GM19467 (cell line): Measurements from ENCODE around the gene DCANP1.

ENCODE experiments used
- ATAC-seq: cut with Tn5 transposase; IDR thresholded peaks from one replicate; pipeline ENCODE4 v1.9.1; 2021; ENCODE audit warnings: mild to moderate bottlenecking, moderate library complexity; ENCODE audit not compliant: unreplicated experiment

The DCANP1 gene

DNA sequence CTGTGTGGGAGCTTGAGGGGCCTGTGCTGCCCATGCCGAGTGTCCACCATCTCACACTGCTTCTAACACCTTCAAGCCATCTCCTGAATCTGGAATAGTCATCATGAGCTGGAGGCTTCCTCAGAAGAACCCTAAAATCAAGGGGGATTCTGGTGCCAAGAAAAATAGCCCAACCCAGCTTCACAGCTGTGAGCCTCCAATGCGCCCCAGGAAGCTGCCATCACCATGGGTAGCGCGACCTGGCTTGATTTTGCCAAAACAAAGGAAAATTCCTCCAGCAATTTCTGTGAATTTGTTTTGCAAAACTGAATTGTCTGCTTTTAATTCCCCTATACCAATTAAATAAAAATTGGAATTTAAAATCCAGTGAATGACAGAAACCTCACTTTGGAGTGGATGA lies 11.2 kb upstream of the DCANP1 start:
- no peak for ATAC-seq

DNA sequence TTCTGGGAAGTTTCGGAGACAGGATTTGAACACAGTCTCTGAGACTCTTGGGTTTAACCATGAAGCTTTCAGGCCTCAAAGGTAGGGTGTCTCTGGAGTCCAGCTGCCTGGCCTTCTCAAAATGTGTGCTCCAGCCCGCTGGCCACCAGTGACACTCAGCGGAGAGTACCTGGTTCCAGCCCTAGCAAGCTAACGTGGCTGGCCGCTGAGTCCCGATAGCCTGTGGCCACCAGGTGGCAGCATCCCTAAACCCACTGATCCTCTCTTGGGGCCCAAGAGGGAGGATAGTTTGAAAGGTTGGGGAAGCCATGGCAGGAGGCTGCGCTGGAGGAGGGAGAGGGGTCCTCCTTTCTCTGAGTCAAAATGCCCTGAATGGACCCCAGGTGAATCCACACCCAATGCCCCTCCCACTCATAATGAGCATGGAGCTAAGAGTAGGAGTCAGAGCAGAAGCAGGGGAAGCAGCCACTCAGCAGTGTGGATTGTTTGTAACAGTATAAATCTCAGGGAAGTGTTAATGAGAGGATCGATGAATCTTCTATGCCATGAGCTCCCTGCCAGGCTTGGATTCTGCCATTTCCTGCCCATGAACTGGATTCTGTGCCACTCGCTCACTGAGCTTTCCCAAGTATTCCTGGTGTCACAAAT lies 10.4 kb upstream of the DCANP1 start:
- ATAC-seq: peak; percentile 62

DNA sequence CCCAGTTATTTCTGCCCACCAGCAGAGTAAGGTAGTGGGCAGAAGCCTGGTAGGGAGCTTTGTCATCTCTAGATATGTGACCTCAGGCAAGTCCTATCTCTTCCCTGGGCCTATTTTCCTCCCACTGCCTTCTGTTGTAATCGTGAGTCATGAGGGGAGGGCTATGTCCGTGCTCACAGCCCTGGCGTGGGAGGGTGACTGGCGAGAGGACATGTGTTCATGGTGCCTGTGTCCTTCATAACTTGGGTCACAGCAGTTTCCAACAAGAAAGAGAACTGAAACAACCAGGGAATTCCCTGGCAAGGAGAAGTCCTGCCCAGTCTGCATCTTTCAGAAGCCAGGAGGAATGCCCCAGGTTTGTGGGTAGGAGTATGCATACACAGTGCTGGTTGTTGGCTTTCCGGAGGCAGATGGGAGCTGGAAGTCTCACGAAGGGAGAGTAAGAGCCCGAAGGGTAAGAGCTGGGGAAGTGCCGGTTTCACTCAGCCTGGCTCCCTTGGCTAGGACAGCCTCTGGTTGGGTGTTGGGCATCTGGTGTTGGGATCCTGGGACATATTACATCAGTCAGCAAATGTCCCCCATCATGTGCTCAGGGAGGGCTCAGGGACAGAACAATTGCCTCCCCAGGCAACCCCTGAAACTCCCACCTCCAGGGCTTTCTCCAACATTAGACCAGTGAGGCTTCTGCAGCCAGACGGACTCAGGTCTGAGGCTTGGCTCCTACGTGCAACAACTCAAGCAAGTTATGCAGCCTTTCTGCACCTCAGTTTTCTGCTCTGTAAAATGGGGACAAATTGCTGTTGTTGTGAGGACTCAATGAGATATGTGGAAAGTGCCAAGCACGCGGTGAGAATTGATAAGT lies 9.3 kb upstream of the DCANP1 start:
- ATAC-seq: no peak

DNA sequence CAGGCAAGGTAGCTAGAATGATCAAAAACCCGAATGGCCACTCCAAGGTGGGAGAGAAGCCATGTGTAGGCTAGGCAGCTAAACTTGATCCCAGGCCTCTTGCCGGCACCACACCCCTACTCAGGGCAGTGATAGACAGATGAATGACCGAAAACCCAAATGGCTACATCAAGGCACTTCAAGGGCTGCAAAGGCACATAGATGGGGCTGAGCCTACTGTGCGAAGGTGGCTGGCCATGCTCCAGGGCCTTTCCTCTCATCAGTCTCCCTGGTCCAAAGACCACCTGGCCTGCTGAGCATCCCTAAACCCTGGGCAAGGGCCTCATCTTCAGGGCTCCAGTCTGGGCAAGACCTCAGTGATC lies 8.7 kb upstream of the DCANP1 start:
- ATAC-seq: no peak

DNA sequence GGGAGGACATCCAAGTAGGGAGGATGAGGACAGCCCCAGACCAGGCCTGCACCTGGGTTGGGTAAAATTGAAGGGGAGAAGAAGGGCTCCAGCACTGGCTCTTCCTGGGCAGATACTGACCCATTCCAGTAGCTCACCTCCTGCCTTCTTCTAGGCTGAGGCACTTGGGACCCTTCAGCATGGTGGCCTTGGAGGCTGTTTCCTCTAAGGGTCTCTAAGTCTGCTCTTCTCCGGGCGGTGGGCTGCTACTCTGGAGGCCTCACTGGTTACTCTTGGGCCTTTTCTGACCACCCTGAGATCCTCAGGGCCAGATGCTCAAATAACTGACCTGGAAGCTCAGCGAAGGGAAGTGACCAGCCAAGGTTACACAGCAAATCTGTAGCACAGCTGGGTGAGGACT lies 7.8 kb upstream of the DCANP1 start:
- no peak for ATAC-seq

DNA sequence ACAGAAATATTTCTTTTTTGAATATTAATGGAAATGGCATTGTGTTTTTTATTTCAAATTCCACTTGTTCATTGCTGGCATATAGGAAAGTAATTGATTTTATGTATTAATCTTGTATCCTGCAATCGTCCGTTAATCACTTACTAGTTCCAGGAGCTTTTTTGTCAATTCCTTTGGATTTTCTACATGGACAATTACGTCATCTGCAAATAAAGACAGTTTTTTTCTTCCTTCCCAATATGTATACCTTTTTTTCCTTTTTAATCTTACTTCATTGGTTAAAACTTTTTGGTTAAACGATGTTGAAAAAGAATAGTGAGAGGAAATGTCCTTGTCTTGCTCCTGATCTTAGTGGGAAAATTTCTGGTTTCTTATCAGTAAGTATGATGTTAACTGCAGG lies 6.5 kb upstream of the DCANP1 start:
- no peak for ATAC-seq

DNA sequence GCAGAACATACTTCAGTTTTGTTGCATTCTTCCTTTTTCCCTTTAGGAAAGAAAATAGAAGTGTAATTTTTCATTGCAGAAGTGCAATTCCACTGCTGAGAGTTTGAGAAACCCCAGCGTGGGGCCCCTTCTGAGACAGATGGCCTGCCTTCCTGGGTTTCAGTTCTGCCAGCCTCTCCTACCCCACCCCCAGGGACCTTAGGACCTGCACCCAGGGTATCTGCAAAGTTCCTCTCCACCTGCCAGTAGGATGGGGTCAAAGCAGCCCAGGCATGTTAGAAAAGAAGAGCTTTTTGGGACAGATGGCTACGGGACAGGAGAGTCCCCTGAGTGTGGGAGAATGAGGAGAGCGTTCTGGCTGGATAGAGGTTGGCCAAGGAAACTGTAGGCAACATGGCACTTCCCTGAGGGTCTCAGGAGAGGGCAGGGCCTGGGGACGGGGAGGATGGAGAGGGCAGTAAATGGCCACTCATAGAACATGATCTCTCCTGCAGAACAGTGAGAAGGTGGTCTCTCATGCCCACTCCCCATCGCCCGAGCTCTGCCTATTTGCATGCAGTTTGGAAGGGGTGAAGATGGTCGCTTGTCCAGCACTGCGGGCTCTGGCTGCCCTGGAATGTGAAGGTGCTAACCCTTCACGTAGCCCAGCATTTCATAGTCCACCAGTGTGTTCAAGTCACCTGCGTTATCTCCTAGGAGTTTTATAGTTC lies 5.3 kb upstream of the DCANP1 start, which contains the start of gene TIFAB:
TSS of gene TIFAB (minus strand) at position 31 of the 710 bp plus-strand sequence. CDS start 2,412 bp downstream, outside the sequence.
- no peak for ATAC-seq

DNA sequence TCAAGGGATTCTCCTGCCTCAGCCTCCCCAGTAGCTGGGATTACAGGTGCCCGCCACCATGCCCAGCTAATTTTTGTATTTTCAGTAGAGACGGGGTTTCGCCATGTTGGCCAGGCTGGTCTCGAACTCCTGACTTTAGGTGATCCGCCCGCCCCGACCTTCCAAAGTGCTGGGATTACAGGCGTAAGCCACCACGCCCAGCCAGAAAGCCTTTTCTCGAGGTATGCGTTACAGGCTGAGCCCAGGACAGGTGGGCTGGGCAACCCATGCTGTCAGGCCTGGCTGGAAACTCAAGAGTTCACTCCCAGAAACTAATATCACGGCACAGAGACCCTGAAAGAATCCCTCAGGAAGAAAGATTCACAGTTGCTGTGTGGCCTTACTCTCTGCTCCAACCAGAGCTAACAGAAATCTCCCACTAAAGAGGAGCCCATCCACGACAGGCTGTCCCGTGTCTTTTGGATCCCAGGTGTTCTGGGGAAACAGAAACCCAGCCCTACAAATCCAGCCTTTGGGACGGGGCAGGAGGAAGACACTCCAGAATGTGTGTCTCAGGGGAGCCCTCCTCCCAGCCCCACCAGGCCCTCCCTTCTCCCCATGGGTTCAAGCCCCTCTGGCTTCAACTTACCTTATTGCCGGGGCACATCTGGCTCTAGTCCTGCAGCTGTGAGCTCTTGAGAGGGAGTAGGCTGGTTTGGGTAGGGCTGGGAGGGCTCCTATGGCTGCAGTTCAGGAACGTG lies 4.6 kb upstream of the DCANP1 start:
- ATAC-seq: no peak

DNA sequence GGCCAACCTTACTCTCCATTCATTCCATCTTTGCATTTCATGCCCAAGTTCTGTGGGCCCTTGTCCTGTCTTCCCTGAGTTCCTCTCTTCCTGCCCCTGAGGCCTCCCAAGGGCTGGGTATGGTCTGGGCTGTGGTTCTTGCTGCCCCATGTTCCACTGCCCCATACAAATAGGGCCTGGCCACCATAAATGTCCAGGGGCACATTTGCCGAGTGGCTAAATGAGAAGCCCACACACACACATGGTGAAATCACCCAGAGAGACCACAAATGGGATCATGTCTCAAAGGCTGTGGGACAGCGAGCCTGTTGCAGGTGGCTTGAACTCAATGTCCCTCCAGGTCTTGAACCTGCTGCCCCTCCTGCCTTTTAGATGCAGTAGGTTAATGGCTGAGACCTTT lies 3.8 kb upstream of the DCANP1 start:
- no peak for ATAC-seq

DNA sequence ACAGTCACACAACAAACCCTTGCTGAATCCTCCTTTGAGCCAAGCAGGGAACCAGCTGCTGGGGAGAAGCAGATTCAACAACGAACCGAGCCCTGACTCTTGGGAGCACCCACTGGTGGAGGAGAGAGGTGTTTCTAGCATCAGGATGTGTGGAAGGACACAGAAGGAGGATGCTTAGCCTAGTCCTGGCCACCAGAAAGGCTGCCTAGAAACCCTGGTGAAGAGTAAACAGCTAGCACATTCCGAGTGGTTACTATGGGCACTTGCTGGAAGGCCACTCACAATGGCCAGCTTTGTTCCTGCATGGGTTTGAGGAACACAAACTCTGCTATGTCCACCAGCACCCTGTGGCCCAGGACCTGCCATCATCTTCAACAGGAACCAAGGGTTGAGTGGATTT lies 3.2 kb upstream of the DCANP1 start:
- no peak for ATAC-seq

DNA sequence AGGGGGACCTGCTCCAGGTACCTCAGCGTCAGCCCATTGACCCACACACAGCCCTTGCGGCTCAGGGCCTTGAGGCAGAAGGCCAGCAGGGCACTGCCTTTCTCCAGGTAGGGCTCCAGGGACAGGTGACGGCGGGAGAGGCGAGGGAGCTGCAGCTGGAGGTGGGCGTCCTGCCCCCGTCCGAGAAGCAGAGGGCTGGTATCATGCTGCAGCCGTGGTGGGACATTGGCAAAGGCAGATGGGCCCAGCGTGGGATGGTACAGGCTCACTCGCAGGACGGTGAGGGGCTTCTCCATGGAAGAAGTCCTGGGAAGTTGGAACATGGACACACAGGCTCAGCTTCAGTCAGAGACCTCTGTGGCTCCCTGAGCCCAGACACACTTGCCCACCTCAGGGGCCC lies 2.5 kb upstream of the DCANP1 start:
- ATAC-seq: no peak

DNA sequence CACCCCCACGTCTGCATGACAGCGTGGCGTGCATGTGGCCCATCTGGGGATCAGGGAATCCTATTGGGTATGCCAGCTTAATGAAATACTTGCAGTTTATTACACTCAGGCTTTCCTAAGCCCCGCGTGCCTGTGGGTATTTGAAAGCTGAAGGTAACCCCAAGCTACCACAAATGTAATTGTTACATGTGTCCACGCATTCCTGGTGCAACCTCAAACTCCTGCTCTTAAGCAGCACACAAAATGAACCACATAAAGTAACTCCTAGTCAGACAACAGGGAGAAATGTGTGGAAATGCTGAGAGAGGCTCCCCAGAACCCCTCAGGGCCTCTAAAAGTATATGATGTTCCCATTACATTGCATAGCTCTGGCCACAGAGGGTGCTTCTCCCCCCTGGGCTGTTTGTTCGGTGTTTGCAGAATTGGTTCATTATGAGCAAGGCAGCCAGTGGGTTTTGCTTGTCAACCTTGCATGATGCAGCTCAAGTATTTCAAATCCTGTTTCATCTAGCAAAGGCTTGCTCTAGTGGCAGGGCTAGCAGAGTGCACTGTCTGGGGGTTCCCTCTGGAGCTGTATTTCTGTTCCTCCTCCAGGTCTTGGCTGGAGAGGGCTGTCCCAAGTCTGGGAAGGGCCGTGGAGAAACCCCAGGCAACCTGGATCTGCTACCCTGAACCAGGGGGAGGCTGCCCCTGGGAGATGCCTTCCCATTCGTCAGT lies 1.8 kb upstream of the DCANP1 start:
- ATAC-seq: no peak

DNA sequence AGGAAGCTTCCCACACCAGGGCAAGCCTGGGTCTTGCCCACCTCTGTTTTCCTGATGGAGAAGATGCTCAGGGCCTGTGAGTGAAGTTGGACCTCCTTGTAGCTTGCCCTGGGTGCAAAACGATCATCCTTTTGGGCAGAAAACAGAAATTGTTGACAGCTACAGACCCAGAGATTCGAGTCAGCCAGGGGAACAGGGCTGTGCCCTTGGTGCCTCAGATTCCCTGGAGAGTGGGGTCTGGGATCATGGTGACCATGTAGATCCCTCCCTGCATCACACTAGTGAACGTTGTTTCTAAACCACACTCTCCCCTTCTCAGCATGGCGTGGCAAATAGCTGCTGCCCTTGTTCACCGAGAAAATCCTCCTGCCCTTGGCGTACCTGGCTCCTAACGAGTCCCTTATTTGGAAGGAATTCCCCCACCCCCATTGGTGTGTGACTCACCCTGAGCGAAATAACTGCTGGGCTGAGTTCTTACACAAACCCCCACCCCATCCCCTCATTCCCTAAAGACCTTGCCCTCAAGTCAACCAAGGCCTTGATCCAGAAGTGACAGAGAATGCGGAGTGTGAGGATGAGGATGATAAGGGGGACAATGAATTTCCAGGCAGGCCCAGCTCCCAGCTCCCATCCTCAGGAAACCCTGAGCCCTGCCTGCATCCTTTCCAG lies 1.1 kb upstream of the DCANP1 start:
- ATAC-seq: no peak

DNA sequence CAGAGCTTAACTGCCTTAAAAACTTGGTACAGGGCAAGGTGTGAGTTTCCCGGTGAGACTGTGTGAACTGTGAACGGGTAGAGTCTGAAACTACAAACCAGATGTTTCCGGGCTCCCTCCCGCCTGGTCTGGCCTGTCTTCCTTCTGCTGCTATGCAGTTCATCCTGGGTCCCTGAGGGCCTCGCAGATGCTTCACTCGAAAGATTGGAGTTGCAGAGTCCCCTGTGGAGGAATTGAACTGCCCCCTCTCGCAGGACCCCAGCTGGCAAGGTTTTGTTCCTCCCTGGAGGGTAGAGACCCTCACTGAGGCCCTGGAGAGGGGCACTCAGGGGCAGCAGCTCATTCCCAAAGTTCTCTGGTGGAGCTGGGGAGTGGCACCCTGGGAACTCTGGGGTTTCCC lies 533 bp downstream of the DCANP1 start:
- no peak for ATAC-seq

DNA sequence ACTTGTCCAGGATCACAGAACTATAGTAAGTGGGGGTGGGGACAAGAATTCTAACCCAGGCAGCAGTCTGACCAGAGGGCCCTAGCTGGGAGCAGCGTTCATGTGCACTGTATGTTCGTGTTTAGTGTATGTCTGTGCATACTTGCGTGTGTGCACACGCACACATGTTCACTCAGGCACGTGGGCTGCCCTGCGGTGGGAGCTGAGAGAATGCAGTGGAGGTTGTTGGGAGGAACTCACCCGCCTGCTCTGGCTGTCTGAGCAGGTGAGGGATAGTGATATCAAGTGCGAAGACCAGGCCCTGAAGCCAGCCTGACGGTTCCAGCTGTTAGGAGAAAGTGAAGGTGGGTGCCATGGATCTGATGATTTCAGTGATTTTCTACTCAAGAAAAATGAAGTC lies 942 bp downstream of the DCANP1 start:
- ATAC-seq: no peak

DNA sequence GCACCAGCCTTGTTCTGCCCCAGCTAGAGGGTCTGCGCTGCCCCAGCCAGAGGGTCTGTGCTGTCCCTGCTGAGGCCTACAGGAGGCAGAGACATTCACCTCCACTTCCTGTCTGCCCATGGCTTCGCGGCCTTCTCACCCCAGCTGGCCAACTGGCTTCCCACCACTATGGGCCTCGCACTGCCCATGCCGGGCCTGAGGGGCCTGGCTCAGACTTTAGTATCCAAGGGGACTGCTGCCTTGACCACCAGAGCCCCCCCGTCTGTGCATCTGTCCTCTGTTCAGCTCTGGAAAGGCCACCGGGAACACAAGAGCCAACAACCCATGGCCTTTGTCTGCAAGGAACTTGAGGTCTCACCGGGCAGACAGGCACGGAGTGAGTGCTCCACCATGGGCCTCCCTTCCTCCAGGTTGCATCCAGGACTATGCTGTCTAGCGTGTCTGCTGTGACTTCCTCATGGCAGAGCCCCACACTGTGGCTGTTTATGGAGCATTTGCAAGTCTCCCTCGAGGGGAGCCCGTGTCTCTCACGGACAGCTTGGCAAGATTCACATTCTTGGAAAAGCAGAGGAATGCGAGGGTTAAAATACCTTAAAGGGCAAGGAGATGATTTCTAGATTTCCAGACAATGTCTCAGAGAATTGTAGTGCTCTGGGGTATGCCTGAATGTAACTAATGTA lies 1.7 kb downstream of the DCANP1 start:
- no peak for ATAC-seq

DNA sequence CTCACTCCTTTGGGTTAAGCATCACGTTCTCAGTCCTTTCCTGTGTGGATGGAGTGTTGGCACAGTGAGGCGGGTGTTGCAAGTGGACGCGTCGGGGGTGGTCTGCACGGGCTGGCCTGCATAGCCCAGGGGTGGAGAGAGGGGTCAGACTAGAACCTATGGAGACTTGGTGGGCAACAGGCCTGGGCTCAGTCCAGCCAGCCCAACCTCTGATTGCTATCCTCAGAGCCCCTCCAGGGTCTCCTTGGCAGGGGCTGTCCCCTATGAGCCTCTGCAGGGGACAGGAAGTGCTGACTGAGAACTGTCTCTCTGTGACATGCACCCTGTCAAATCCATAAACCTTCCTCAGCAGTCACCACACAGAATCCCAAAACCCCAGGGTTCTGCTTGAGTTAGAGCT lies 2.3 kb downstream of the DCANP1 start:
- no peak for ATAC-seq

DNA sequence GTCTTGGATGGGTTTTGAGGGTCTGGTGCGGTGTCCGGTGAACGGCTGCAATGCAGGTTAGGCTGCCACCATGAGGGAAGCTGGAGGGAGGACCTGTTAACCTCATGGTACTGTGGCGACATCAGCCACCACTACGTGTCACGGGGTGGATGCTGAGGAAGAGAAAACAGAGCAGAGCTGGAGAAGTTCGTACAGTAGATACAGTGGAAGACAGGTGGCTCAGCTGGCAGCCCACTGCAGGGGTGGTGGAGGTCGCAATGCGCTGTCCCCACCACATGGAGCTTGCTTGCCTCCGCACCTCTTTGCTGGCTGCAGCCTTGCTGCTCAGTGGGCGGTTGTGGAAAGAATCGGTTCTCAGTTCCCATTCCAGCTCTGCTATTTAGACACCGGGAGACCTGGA lies 2.8 kb downstream of the DCANP1 start:
- no peak for ATAC-seq

DNA sequence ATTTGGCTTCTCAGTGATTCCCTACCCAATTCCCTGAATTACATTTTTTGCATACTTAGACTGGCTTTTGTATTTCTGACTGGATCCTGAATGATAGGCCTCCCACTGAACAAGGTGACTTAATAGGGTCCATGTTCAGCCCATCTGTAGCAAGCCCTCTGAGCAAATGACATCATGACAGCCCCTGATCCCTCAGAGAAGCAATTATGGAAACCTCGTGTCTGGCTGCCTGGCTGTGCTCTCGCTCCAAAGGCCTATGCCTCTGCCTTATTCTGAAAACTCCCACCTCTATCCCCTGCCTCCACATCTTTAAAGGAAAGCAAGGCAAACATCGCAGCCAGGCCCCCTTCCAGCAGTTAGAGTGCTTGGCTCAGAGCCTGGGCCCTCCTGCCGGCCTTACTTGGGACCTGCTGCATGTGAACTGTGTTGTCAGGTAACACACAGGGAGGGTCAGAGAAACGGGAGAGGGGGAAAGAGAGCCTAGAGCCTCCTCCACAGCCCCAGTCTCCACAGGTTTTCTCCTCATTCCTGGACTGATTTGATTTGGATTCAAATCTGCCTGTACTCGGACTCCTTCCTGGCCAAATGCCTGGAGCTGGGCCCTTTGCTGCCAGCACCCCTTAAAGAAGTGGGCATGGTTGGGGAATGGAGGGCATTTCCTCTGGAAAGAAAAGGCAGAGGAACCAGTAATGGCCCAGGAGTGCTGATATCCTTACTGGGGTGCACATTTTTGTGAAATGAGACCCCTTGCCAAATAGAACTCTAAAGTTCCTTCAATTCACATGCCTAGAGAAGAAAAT lies 3.8 kb downstream of the DCANP1 start:
- no peak for ATAC-seq
